ENCODE results near the gene IL17RA. TPM values are rescaled to one million over a fixed set of nuclear protein-coding genes. Genes with fewer than 3 reads are reported as not detected.

IL17RA gene
- total RNA-seq, 2 donors from 2014 or later = 16.1 to 17.4 TPM

GRCh38 chr22:17119481-17120202 is 34.8 kb downstream of the IL17RA start:
- DNase-seq (ENCODE audit: low spot score) = no peak
- H3K27me3 ChIP-seq (replicated peaks; ENCODE audit: insufficient read depth) = no peaks in the 10 kb centered on the region
- WGBS = 29% methylated on average over 33 of the region's 63 CpGs
- H3K27ac ChIP-seq = peak overlapping the region in 1 of 2 donors; percentile 3
- no peaks in the 10 kb centered on the region for H3K9me3 ChIP-seq
- TF ChIP-seq CTCF (IDR thresholded peaks at IDR 0.05) (peak in 1 of 4 experiments; percentile 30), POLR2AphosphoS5 (IDR thresholded peaks at IDR 0.05) (no peak)
- peak overlapping the region; percentile 56 to 75 for H3K4me3 ChIP-seq
- peaks cover 9% of the 10 kb centered on the region for H3K4me1 ChIP-seq (replicated peaks)
- intact Hi-C loops (cut with DNase I) = no loop called here
- H3K36me3 ChIP-seq = no peaks in the 10 kb centered on the region

GRCh38 chr22:17120281-17120680 is 35.5 kb downstream of the IL17RA start:
- H3K4me1 ChIP-seq (replicated peaks) = peaks cover 9% of the 10 kb centered on the region
- no peaks in the 10 kb centered on the region for H3K36me3 ChIP-seq
- peak overlapping the region; percentile 56 to 75 for H3K4me3 ChIP-seq
- no peaks in the 10 kb centered on the region for H3K9me3 ChIP-seq
- intact Hi-C loops (cut with DNase I) = no loop called here
- H3K27ac ChIP-seq = peak overlapping the region in 1 of 2 donors; percentile 71
- DNase-seq (ENCODE audit: low spot score) = peak; percentile 55
- H3K27me3 ChIP-seq (replicated peaks; ENCODE audit: insufficient read depth) = no peaks in the 10 kb centered on the region
- 2% methylated on average over 10 of the region's 45 CpGs for WGBS
- no peak for TF ChIP-seq POLR2A (IDR thresholded peaks at IDR 0.05)
- no peak for TF ChIP-seq CTCF (IDR thresholded peaks at IDR 0.05)
- no peak for TF ChIP-seq POLR2AphosphoS5 (IDR thresholded peaks at IDR 0.05)

- intact Hi-C loops (cut with DNase I) = no loop called here
- peak overlapping the region; percentile 62 to 71 for H3K27ac ChIP-seq
Observed at GRCh38 chr22:17120711-17121232, 36.0 kb downstream of the IL17RA start.

DNA sequence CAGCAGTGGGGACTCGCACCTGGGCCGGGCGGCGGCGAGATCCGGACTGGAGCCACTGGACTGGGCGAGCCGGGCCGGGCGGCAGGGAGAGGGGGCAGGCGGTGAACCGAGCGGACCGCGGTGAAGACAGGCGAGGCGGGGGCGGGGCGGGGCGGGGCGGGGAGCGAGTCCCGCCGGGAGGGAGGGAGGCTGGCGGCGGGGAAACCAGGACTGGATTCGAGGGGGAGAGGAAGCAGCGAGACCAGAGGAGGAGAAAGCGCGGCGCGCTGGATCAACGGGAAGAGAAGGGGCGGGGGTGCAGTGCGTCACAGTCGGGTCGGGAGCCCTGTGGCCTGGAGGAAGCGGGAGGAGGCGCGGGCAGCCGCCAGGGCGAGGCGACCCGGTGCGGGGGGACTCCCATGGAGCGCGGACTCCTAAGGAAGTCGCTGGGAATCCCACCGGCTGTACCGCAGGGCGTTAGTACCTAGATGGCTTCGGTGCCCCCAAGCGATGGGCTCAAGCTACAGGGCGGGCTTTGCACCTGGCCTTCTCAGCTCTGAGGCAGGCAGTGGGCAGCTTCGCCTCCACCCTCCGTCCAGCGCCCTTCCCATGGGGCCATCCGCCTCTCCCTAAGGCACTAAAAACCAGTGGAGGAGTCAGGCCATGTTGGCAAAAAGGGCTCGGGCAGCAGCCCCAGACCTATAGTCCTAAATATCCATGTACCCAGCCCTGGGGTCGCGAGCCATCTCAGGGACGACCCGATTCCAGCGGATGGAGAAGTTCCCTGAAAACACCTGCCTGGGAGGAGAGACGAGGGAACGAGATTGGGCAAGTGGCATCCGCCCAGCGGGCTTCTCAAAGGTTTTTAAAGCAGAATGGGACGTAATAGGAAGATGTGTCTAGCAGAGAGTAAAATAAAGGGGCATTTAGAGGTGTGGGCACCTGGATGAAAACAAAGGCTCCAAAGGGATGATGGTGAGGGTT is 36.7 kb downstream of the IL17RA start, which contains the start of gene TMEM121B:
Gene TMEM121B (minus strand): TSS at position 128 of the 963 bp plus-strand sequence. CDS start 233 bp downstream, outside the sequence.
- H3K36me3 ChIP-seq = no peaks in the 10 kb centered on the region
- peak; percentile 17 for TF ChIP-seq POLR2AphosphoS5 (IDR thresholded peaks at IDR 0.05)
- no peak for TF ChIP-seq POLR2A (IDR thresholded peaks at IDR 0.05)
- 8% methylated on average over 56 of the region's 69 CpGs for WGBS
- peak within 1 kb of the TSS; percentile 62 to 71 for H3K27ac ChIP-seq
- H3K27me3 ChIP-seq (replicated peaks; ENCODE audit: insufficient read depth) = no peaks in the 10 kb centered on the region
- H3K9me3 ChIP-seq = no peaks in the 10 kb centered on the region
- DNase-seq (ENCODE audit: low spot score) = peak; percentile 71
- intact Hi-C loops (cut with DNase I) = no loop called here
- peaks cover 9% of the 10 kb centered on the region for H3K4me1 ChIP-seq (replicated peaks)
- peak within 1 kb of the TSS; percentile 56 to 75 for H3K4me3 ChIP-seq

More at GRCh38 chr22:17120711-17121232, 36.0 kb downstream of the IL17RA start:
- Histone ChIP-seq H3K4me1 (replicated peaks) (peaks cover 9% of the 10 kb centered on the region), H3K9me3 (no peaks in the 10 kb centered on the region), H3K36me3 (no peaks in the 10 kb centered on the region), H3K4me3 (peak overlapping the region; percentile 56 to 75), H3K27me3 (replicated peaks; ENCODE audit: insufficient read depth) (no peaks in the 10 kb centered on the region)
- no peak for DNase-seq (ENCODE audit: low spot score)
- 0% methylated on average over 9 of the region's 70 CpGs for WGBS
- TF ChIP-seq POLR2AphosphoS5 (IDR thresholded peaks at IDR 0.05) = no peak
- TF ChIP-seq POLR2A (IDR thresholded peaks at IDR 0.05) = no peak
- TF ChIP-seq CTCF (IDR thresholded peaks at IDR 0.05) = no peak

DNA sequence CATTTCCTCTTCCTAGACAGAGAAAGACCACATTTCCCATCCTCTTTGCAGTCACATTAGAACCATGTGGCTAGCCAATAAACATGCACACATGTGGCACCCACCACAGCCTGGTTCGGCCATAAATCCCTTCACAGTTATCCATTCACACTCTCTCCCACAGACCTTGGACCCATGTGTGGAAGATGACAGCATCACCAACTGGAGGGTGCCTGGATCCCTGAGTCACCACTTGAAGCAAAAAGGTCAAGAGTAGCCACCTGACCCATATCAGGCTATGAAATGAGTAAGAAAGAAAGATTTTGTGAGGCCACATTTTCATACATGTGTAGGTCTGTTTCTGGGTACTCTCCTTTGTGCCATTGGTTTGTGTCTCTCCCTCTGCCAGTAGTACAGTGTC is 45.4 kb downstream of the IL17RA start:
- H3K36me3 ChIP-seq = no peaks in the 10 kb centered on the region
- H3K27ac ChIP-seq = no peak overlapping the region
- H3K9me3 ChIP-seq = no peaks in the 10 kb centered on the region
- no peak for TF ChIP-seq POLR2A (IDR thresholded peaks at IDR 0.05)
- TF ChIP-seq CTCF (IDR thresholded peaks at IDR 0.05) = no peak
- no peak for TF ChIP-seq POLR2AphosphoS5 (IDR thresholded peaks at IDR 0.05)
- WGBS = 100% methylated on average over 1 of the region's 1 CpG
- intact Hi-C loops (cut with DNase I) = no loop called here
- no peak for DNase-seq (ENCODE audit: low spot score)
- no peaks in the 10 kb centered on the region for H3K4me1 ChIP-seq (replicated peaks)
- no peaks in the 10 kb centered on the region for H3K27me3 ChIP-seq (replicated peaks; ENCODE audit: insufficient read depth)
- H3K4me3 ChIP-seq = no peak overlapping the region

All from prostate gland (tissue), 2 donors.